Breast epithelium (tissue), 4 donors: Measurements from ENCODE around the gene ADGRL3. TPM values are rescaled to one million over a fixed set of nuclear protein-coding genes. Genes with fewer than 3 reads are reported as not detected.
"Not testable (repeated sequence)": the region's sequence is repeated elsewhere in the genome, so short reads cannot be mapped to it uniquely, and the experiment has no call there.

ENCODE experiments used
- DNase-seq, 2 donors: peaks; one replicate each; pipeline ENCODE4 v3.0.0-alpha.2; 2019; ENCODE audit warnings: low spot score in 2 of 2
- H3K27ac ChIP-seq, 2 donors: fragments of 200-600 bp; sonication (generic) in 1 of 2; one replicate each; pipeline ENCODE4 v1.5.1; 2016 to 2019; ENCODE audit warnings: mild to moderate bottlenecking in 1 of 2
- H3K27me3 ChIP-seq, 2 donors: fragments of 200-600 bp; sonication (generic) in 1 of 2; one replicate each; pipeline versions ENCODE4 v1.5.1 to v1.6.0; 2017 to 2019; ENCODE audit warnings: control low read depth in 1 of 2, mild to moderate bottlenecking in 1 of 2
- H3K36me3 ChIP-seq: fragments of 200-600 bp; one replicate; pipeline ENCODE4 v1.5.1; 2019
- H3K4me1 ChIP-seq, 2 donors: fragments of 200-600 bp; sonication (generic); one replicate each; pipeline ENCODE4 v1.5.1; 2016 to 2019; ENCODE audit warnings: control low read depth in 1 of 2
- H3K4me3 ChIP-seq, 3 donors: fragments of 200-600 bp; sonication (generic); 1 replicate in 2 of 3; 2 replicates in 1 of 3; pipeline ENCODE4 v1.5.1; 2016 to 2019; ENCODE audit warnings: mild to moderate bottlenecking in 3 of 3, moderate library complexity in 2 of 3
- H3K9me3 ChIP-seq, 2 donors: fragments of 200-600 bp; sonication (generic) in 1 of 2; one replicate each; pipeline ENCODE4 v1.5.1; 2016 to 2019; ENCODE audit warnings: control low read depth in 1 of 2
- POLR2A ChIP-seq: fragments of 450-650 bp; IDR thresholded peaks from one replicate; pipeline ENCODE4 v1.6.1; 2016; ENCODE audit warnings: antibody characterized with exemption, mild to moderate bottlenecking, moderate library complexity
- POLR2AphosphoS5 ChIP-seq, 3 donors: sonication (generic); formaldehyde crosslinking; IDR thresholded peaks; one replicate each; pipeline ENCODE4 v1.6.1; 2017; ENCODE audit warnings: antibody characterized with exemption in 3 of 3
- intact Hi-C: fragments of 100-400 bp; cut with DNase I; formaldehyde crosslinking; loops from one replicate; pipeline ENCODE4 v1.15.1; 2023; ENCODE audit warnings: low total_unique reads
- total RNA-seq, 3 donors: library from RNA; depleted of rRNA; stranded (reverse); fragments of >200 nt; gene quantifications; one replicate each; pipeline ENCODE4 v1.1.0, GENCODE V29; 2016
- TF ChIP-seq, protein P1 (sequence below), 3 donors: fragments of 450-650 bp; IDR thresholded peaks; one replicate each; pipeline ENCODE4 v1.5.1; 2016 to 2017; ENCODE audit warnings: antibody characterized with exemption in 3 of 3, mild to moderate bottlenecking in 3 of 3, moderate library complexity in 3 of 3

The ADGRL3 gene
- total RNA-seq, 3 donors from 2014 or later, result 4.2 to 8.2 (median 6.6) TPM

GRCh38 chr4:61505773-61506685 lies 305.9 kb downstream of the ADGRL3 start:
- Histone ChIP-seq H3K4me3 (no peak overlapping the region), H3K27ac (no peak overlapping the region), H3K9me3 (peaks cover 0 to 6% of the 10 kb centered on the region in 2 donors), H3K4me1 (no peaks in the 10 kb centered on the region), H3K27me3 (no peaks in the 10 kb centered on the region), H3K36me3 (no peaks in the 10 kb centered on the region)
- DNase-seq, result no peak
- intact Hi-C loops, result no loop called here
- TF ChIP-seq, protein P1, sequence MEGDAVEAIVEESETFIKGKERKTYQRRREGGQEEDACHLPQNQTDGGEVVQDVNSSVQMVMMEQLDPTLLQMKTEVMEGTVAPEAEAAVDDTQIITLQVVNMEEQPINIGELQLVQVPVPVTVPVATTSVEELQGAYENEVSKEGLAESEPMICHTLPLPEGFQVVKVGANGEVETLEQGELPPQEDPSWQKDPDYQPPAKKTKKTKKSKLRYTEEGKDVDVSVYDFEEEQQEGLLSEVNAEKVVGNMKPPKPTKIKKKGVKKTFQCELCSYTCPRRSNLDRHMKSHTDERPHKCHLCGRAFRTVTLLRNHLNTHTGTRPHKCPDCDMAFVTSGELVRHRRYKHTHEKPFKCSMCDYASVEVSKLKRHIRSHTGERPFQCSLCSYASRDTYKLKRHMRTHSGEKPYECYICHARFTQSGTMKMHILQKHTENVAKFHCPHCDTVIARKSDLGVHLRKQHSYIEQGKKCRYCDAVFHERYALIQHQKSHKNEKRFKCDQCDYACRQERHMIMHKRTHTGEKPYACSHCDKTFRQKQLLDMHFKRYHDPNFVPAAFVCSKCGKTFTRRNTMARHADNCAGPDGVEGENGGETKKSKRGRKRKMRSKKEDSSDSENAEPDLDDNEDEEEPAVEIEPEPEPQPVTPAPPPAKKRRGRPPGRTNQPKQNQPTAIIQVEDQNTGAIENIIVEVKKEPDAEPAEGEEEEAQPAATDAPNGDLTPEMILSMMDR (IDR thresholded peaks at IDR 0.05), result no peak
- TF ChIP-seq POLR2AphosphoS5 (IDR thresholded peaks at IDR 0.05) (no peak), POLR2A (no peak)

DNA sequence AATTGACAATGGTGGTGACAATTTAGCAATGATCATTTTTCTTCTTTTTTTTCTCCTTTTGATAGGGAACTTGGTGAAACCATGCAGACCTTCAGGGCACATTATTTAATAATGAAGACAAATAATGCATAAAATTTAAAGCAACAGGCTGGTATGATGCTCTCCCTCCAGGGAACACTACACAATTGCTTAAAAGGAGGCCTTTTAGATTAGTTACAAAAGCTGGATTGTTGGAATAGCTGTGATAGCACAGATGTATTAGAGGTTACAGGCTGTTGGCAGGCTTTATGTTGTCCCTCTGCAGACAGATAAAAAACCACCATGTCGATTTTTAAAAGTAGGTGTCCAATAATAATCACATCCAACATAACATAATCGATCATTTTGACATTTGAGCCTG lies 307.0 kb downstream of the ADGRL3 start:
- intact Hi-C loops, result no loop called here
- H3K4me3 ChIP-seq, result no peak overlapping the region
- no peak overlapping the region for H3K27ac ChIP-seq
- TF ChIP-seq POLR2A (no peak), POLR2AphosphoS5 (IDR thresholded peaks at IDR 0.05) (no peak)
- TF ChIP-seq, protein P1 (IDR thresholded peaks at IDR 0.05), result no peak
- no peaks in the 10 kb centered on the region for H3K4me1 ChIP-seq
- no peak for DNase-seq
- no peaks in the 10 kb centered on the region for H3K36me3 ChIP-seq
- no peaks in the 10 kb centered on the region for H3K27me3 ChIP-seq
- H3K9me3 ChIP-seq, result peaks cover 0 to 6% of the 10 kb centered on the region in 2 donors

DNA sequence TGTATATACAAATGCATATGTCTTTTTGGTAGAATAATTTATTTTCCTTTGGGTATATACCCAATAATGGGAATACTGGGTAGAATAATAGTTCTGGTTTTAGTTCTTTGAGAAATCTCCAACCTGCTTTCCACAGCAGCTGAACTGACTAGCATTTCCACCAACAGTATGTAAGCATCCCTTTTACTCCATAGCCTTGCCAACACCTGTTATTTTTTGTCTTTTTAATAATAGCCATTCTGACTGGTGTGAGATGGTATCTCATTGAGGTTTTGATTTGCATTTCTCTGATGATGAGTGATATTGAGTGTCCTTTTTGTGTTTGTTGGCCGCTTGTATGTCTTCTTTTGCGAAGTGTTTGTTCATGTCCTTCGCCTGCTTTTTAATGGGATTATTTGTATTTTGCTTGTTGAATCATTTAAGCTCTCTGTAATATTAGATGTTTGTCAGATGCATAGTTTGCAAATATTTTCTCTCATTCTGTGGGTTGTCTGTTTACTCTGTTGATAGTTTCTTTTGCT lies 309.7 kb downstream of the ADGRL3 start:
- H3K27ac ChIP-seq, H3K27me3 ChIP-seq, DNase-seq, intact Hi-C loops, H3K9me3 ChIP-seq, H3K36me3 ChIP-seq, H3K4me1 ChIP-seq, H3K4me3 ChIP-seq: not testable (repeated sequence)

- H3K36me3 ChIP-seq, result no peaks in the 10 kb centered on the region
- DNase-seq, result no peak
- intact Hi-C loops, result no loop called here
- H3K27ac ChIP-seq, result no peak overlapping the region
- H3K27me3 ChIP-seq, result no peaks in the 10 kb centered on the region
- TF ChIP-seq POLR2AphosphoS5 (IDR thresholded peaks at IDR 0.05), result no peak
- no peak overlapping the region for H3K4me3 ChIP-seq
- no peaks in the 10 kb centered on the region for H3K4me1 ChIP-seq
- H3K9me3 ChIP-seq, result peaks cover 0 to 6% of the 10 kb centered on the region in 2 donors
These were observed 311.8 kb downstream of the ADGRL3 start for GRCh38 chr4:61511716-61512488.

DNA sequence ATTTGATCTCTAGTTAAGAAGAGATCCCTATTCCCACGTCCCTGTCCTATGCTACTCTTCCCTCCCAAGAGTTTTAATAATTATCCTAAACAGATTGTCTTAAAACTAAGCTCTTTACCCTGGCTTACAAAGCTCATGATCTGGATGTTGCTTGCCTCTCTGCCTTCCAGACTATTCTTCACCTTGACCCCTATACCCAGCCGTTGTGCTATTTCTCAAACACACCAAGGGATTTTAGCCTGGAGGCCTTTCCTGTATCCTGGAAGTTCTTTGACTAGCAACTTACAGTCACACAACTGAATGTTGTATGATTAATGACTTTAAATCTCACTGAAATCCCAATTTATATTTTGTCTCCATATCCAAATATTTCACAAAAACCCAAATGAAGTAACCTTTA lies 314.9 kb downstream of the ADGRL3 start:
- Histone ChIP-seq H3K4me1 (no peaks in the 10 kb centered on the region), H3K27ac (no peak overlapping the region), H3K27me3 (no peaks in the 10 kb centered on the region), H3K4me3 (no peak overlapping the region), H3K36me3 (no peaks in the 10 kb centered on the region), H3K9me3 (peaks cover 0 to 6% of the 10 kb centered on the region in 2 donors)
- DNase-seq, result no peak
- TF ChIP-seq POLR2A, result no peak
- TF ChIP-seq POLR2AphosphoS5 (IDR thresholded peaks at IDR 0.05), result no peak
- TF ChIP-seq, protein P1 (IDR thresholded peaks at IDR 0.05), result no peak
- intact Hi-C loops, result no loop called here

- Histone ChIP-seq H3K4me3 (no peak overlapping the region), H3K36me3 (no peaks in the 10 kb centered on the region), H3K9me3 (no peaks in the 10 kb centered on the region), H3K27me3 (no peaks in the 10 kb centered on the region), H3K27ac (no peak overlapping the region), H3K4me1 (no peaks in the 10 kb centered on the region)
- no peak for DNase-seq
- TF ChIP-seq POLR2A, result no peak
- no peak for TF ChIP-seq POLR2AphosphoS5 (IDR thresholded peaks at IDR 0.05)
- TF ChIP-seq, protein P1 (IDR thresholded peaks at IDR 0.05), result no peak
- intact Hi-C loops, result no loop called here
These were observed 317.0 kb downstream of the ADGRL3 start for GRCh38 chr4:61517144-61517543.
